NCI-H748 (cell line): ENCODE measurements around the gene TMEM271.

Experiments used
- DNase-seq: peaks from one replicate; lab custom pipeline; 2025; ENCODE audit not compliant: unreplicated experiment; lab: John Stamatoyannopoulos, UW

Gene TMEM271

DNA sequence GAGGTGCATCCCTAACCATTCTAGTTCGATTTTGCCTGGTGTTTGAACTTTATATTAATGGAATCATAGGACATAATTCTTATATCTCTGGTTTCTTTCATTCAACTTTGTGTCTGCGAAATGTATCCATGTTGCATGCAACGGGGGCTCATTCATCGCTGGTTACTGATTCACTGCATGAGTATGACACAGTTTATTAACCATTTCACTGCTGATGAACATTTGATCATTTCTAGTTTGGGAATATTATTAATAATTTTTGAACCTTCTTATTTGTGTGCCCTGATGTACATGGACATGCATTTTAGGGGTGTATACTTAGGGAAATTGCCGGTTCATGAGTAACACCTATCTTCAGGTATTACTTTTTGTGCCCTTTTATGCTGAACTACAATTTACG, 5.1 kb upstream of the TMEM271 start:
- no peak for DNase-seq

- no peak for DNase-seq
Observed at GRCh38 chr4:579543-580175, 3.6 kb upstream of the TMEM271 start.

- no peak for DNase-seq
Observed at GRCh38 chr4:578451-579443, 2.7 kb upstream of the TMEM271 start.

GRCh38 chr4:577499-578450, 1.7 kb upstream of the TMEM271 start:
- DNase-seq: peak; percentile 0

DNA sequence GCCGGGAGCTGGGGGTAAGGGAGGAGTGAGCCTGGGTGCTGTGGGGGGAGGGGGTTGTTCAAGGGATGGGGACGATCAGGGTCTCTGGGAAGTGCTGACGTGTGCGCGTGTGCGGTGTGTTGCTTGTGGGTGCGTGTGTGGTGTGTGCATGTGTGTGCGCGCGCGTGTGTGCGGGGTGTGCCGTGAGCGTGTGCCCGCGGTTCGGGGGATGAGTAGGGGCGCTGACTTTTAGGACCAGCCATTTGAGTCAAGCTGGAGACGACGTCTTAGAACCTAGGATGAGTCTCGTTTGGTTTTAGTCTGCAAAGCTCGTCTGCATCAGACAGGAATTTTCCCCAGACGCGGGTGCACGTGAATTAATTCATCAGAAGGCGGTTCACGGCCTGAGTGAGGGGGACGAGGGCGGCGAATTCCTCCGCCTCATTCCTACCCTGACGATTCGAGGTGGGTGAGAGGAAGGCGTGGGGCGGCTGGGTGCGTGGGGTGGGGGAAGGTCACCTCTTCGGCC, 950 bp upstream of the TMEM271 start:
- DNase-seq: no peak

GRCh38 chr4:575281-576141, 584 bp downstream of the TMEM271 start:
- DNase-seq: peak; percentile 29

GRCh38 chr4:574346-575161, 1.5 kb downstream of the TMEM271 start:
- no peak for DNase-seq

DNA sequence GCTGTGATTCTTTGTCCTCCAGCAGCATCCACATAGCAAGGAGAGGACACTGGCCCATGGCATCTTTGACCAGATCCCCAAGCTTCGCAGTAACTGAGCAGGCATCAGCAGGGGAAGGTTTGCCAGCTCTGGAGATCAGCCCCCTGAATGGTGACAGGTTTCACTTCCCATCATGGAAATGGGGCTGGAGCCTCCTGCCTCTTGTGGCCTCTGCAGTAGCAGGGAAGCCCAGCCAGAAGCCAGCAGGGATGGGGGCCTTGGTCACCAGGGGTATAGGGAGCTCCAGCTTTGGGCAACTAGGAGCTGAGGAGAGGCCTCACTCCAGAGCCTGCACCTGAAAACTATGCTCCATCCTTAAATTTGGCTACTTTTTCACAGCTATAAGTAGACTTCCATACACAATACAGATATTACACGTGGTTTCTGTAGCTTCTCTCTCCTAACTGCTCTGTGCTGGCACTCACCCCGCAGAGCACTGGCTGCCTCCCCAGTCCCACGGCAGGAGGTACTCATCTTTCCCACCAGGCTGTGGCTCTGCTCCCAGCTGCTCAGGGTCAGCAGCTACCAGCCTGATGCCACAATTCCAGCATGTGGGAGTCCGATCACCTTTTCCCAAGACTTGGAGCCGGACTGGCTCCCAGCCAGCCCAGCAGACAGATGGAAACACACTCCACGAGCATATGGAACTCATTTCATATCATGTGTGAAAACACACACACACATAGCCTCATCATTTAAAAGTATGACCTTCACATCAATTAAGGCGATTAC, 2.8 kb downstream of the TMEM271 start:
- no peak for DNase-seq

DNA sequence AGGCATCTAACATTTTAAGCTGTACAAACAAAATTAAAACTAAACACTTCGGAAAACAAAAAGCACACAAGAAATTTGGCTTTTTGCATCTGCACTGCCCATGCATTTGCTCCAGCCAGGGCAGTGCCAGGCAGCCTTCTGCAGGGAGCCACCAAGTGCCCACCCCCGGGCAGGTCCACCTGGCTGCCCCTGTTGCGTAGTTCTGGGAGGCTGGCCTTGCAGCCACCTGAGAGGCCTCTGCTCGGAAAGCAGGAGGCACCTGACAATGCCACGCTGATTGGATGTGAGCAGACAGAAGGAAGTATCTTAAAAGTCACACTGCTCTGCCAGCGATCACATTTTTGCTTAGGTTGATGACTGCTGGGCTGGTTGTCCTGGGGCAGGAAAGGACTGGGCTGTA, 3.5 kb downstream of the TMEM271 start:
- no peak for DNase-seq

GRCh38 chr4:571838-572572, 4.1 kb downstream of the TMEM271 start:
- DNase-seq: no peak

- no peak for DNase-seq
Observed at GRCh38 chr4:570754-571153, 5.3 kb downstream of the TMEM271 start.

DNA sequence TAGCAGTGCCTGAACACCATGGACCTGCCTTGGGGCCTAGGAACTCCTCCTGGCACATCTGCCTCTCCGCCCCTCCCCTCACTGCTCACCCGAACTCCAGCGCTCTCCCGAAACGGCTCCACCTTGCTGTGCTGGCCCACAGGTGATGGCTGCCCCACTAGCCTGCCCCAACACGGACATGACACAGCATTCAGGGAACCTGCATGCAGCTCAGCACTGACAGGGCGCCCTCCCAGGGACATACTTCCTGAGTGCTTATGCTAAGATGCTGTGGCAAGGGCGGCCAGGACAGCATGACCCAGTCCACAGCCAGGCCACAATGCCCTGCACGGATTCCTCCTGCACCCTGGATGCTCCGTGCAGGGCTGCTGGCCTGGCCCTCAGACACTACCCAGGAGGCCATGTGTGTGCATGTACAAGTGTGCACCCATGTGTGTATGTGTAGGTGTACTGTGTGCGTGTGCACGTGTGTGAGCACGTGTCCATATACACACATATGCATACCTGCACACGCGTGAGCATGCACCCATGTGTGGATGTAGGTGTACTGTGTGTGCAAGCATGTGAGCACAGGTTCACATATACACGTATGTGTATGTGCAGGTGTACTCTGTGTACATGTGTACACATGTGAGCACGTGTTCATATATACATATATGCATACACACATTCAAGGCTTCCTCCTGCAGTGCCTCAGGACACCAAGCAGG, 6.0 kb downstream of the TMEM271 start:
- no peak for DNase-seq

DNA sequence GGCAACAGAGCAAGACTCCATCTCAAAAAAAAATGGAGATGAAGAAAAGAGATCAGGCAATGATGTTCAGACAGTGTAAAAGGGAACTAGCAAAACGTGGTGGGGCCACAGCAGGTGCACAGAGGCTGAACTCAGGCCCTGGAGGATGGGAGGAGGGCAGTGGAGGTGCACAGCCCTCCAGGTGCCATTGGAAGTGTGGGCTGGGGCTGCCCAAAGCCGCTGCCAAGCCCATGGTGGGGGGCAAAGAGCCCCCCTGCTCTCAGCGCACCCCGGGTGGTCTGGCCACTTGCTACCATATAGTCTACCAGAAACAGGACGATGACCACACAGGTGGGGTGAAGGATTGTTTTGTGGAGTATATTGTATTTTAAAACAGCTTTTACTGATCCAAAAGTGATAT, 7.1 kb downstream of the TMEM271 start:
- no peak for DNase-seq

- no peak for DNase-seq
Observed at GRCh38 chr4:568351-568652, 7.8 kb downstream of the TMEM271 start.

DNA sequence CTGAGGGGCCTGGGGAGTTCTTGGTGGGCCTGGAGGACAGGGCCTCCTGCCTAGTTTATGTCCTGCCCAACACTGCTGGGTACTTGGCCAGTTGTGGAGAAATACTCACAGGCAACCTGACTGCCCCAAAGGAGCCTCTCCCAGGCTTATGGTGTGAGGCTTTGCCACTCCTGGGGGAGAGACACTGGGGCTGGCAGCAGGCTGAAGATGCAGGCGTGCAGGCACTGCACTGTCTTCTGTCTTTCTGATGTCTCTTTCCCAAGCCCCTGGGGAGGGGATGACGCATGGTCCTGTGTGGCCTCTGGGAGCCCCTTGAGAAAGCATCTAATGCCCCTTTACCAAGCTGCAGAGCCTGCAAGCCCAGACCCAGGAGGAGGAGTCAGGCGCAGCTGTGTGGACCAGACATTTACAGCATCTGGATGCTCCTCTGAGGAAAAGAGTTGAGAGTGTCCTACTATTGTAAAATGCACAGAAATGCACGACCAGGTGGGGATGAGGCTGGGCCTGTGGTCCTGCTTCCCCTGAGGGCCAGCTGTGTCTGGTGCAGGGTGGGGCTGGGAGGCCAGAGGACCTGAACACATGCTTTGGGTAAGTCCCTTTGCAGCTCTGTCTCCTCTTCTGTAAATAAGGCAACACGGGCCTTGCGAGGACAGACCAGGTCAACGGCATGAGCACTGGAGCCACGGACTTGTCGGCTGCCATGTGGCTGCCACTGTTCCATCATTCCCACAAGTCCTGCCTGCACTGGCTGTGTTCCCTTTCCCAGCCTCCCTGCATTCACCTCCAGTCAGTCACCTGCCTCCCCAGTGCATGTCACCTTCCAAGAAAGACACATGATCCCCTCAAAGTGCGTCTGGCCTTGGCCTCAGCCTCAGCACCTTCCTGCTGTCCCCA, 8.4 kb downstream of the TMEM271 start:
- no peak for DNase-seq

DNA sequence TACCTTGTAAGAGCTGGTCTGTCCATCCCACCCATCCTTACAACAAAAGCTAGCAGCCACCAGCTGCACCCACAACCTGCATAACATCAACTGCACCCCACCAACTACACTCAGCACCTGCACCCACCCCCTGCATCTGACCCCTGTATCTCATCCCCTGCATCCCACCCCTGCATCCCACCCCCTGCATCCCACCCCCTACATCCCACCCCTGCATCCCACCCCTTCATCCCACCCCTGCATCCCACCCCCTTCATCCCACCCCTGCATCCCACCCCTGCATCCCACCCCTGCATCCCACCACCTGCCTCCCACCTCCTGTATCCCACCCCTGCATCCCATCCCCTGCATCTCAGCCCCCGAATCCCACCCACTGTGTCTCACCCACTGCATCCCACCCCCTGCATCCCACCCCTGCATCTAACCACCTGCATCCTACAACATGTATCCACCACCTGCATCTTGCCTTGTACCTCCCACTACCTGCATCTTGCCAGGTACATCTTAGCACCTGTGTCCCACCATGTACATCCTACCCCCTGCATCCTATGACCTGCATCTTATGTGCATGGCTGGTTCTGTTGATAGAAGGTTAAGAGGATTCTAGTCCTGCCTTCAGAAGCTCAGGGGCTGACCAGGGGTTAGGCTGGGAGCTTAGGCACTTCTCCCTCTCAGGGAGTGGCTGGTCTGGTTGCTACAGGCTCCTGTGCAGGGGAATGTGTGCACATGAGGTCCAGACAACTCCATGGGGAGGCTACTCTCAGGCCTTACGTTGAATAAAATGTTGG, 9.4 kb downstream of the TMEM271 start:
- no peak for DNase-seq
